ENCODE measurements around the gene PTPN1.

The PTPN1 gene

GRCh38 chr20:50627747-50628146 lies 117.6 kb downstream of the PTPN1 start:
- Histone ChIP-seq H2BK15ac (ENCODE audit: low read length) (peak overlapping the region; percentile 87), H3K4me1 (ENCODE audit: control insufficient read depth in 2 of 2, insufficient read depth in 1 of 2, low read depth in 1 of 2, low read length in 2 of 2) (peaks cover 8 to 9% of the 10 kb centered on the region in 2 donors), H2BK5ac (ENCODE audit: low read length) (no peak overlapping the region), H3K79me1 (ENCODE audit: low read depth, low read length) (peaks cover 1% of the 10 kb centered on the region), H3K9me3 (replicated peaks in 1 of 2; ENCODE audit: control insufficient read depth in 2 of 2, insufficient read depth in 1 of 2, low read depth in 1 of 2, low read length in 2 of 2) (no peaks in the 10 kb centered on the region), H3K23ac (ENCODE audit: low read depth, low read length, poor library complexity) (no peak overlapping the region), H4K8ac (ENCODE audit: low read depth, low read length) (no peak overlapping the region), H4K91ac (ENCODE audit: low read depth, low read length, poor library complexity) (no peak overlapping the region), H3K27ac (replicated peaks; ENCODE audit: low read length) (no peak overlapping the region), H2BK12ac (ENCODE audit: low read length) (peak overlapping the region; percentile 84), H2AFZ (ENCODE audit: low read length) (peak overlapping the region; percentile 70), H2BK120ac (ENCODE audit: low read depth, low read length) (no peak overlapping the region), H3K4me3 (ENCODE audit: low read length in 2 of 2) (no peak overlapping the region), H2AK5ac (ENCODE audit: low read depth, low read length) (peak overlapping the region; percentile 88), H3K18ac (ENCODE audit: low read length) (peak overlapping the region; percentile 90), H3K9ac (ENCODE audit: low read depth, low read length, poor library complexity) (no peak overlapping the region), H3K4me2 (ENCODE audit: insufficient read depth, low read length, poor library complexity, severe bottlenecking) (no peak overlapping the region), H3K36me3 (replicated peaks in 1 of 2; ENCODE audit: control insufficient read depth in 2 of 2, insufficient read depth in 2 of 2, low read length in 2 of 2) (no peaks in the 10 kb centered on the region), H3K27me3 (ENCODE audit: control insufficient read depth in 3 of 3, insufficient read depth in 3 of 3, low read depth in 1 of 3, low read length in 3 of 3) (peaks cover 0 to 7% (median 0%) of the 10 kb centered on the region in 3 experiments), H3K4ac (ENCODE audit: low read length) (no peak overlapping the region), H3K14ac (ENCODE audit: low read length) (no peak overlapping the region)
- WGBS, 2 donors (ENCODE audit: extremely low coverage in 2 of 2, insufficient read length in 2 of 2, insufficient replicate concordance in 1 of 2) = no CpG with 5 or more reads among the region's 9 CpGs
- no peak for DNase-seq (ENCODE audit: low spot score)

GRCh38 chr20:50628332-50628731 lies 118.1 kb downstream of the PTPN1 start:
- H3K4me2 ChIP-seq (ENCODE audit: insufficient read depth, low read length, poor library complexity, severe bottlenecking) = no peak overlapping the region
- H4K91ac ChIP-seq (ENCODE audit: low read depth, low read length, poor library complexity) = peak overlapping the region; percentile 38
- H4K8ac ChIP-seq (ENCODE audit: low read depth, low read length) = peak overlapping the region; percentile 100
- no peaks in the 10 kb centered on the region for H3K9me3 ChIP-seq (replicated peaks in 1 of 2; ENCODE audit: control insufficient read depth in 2 of 2, insufficient read depth in 1 of 2, low read depth in 1 of 2, low read length in 2 of 2)
- no peaks in the 10 kb centered on the region for H3K36me3 ChIP-seq (replicated peaks in 1 of 2; ENCODE audit: control insufficient read depth in 2 of 2, insufficient read depth in 2 of 2, low read length in 2 of 2)
- WGBS, 2 donors (ENCODE audit: extremely low coverage in 2 of 2, insufficient read length in 2 of 2, insufficient replicate concordance in 1 of 2) = no CpG with 5 or more reads among the region's 11 CpGs
- peak overlapping the region; percentile 88 for H2AK5ac ChIP-seq (ENCODE audit: low read depth, low read length)
- peak overlapping the region; percentile 42 for H3K4ac ChIP-seq (ENCODE audit: low read length)
- H3K27me3 ChIP-seq (ENCODE audit: control insufficient read depth in 3 of 3, insufficient read depth in 3 of 3, low read depth in 1 of 3, low read length in 3 of 3) = peaks cover 0 to 7% (median 0%) of the 10 kb centered on the region in 3 experiments
- no peak overlapping the region for H2BK12ac ChIP-seq (ENCODE audit: low read length)
- no peak for DNase-seq (ENCODE audit: low spot score)
- peak overlapping the region; percentile 90 for H3K18ac ChIP-seq (ENCODE audit: low read length)
- peaks cover 1% of the 10 kb centered on the region for H3K79me1 ChIP-seq (ENCODE audit: low read depth, low read length)
- peak overlapping the region; percentile 54 for H3K9ac ChIP-seq (ENCODE audit: low read depth, low read length, poor library complexity)
- no peak overlapping the region for H3K14ac ChIP-seq (ENCODE audit: low read length)
- no peak overlapping the region for H3K23ac ChIP-seq (ENCODE audit: low read depth, low read length, poor library complexity)
- peak overlapping the region; percentile 70 for H2AFZ ChIP-seq (ENCODE audit: low read length)
- H2BK5ac ChIP-seq (ENCODE audit: low read length) = peak overlapping the region; percentile 49
- H2BK120ac ChIP-seq (ENCODE audit: low read depth, low read length) = no peak overlapping the region
- H3K4me3 ChIP-seq (ENCODE audit: low read length in 2 of 2) = no peak overlapping the region
- H2BK15ac ChIP-seq (ENCODE audit: low read length) = peak overlapping the region; percentile 87
- H3K4me1 ChIP-seq (ENCODE audit: control insufficient read depth in 2 of 2, insufficient read depth in 1 of 2, low read depth in 1 of 2, low read length in 2 of 2) = peaks cover 8 to 9% of the 10 kb centered on the region in 2 donors
- no peak overlapping the region for H3K27ac ChIP-seq (replicated peaks; ENCODE audit: low read length)

- H3K23ac ChIP-seq (ENCODE audit: low read depth, low read length, poor library complexity) = peak overlapping the region; percentile 4
- no peak for DNase-seq (ENCODE audit: low spot score)
- H4K91ac ChIP-seq (ENCODE audit: low read depth, low read length, poor library complexity) = peak overlapping the region; percentile 69
- H2BK12ac ChIP-seq (ENCODE audit: low read length) = peak overlapping the region; percentile 89
- H3K4me3 ChIP-seq (ENCODE audit: low read length in 2 of 2) = peak overlapping the region in 1 of 2 donors; percentile 21
- peak overlapping the region; percentile 88 for H2AK5ac ChIP-seq (ENCODE audit: low read depth, low read length)
- peaks cover 1% of the 10 kb centered on the region for H3K79me1 ChIP-seq (ENCODE audit: low read depth, low read length)
- no peak overlapping the region for H3K9ac ChIP-seq (ENCODE audit: low read depth, low read length, poor library complexity)
- H2BK120ac ChIP-seq (ENCODE audit: low read depth, low read length) = peak overlapping the region; percentile 39
- peak overlapping the region; percentile 87 for H2BK15ac ChIP-seq (ENCODE audit: low read length)
- H2BK5ac ChIP-seq (ENCODE audit: low read length) = peak overlapping the region; percentile 79
- H3K27me3 ChIP-seq (ENCODE audit: control insufficient read depth in 3 of 3, insufficient read depth in 3 of 3, low read depth in 1 of 3, low read length in 3 of 3) = peaks cover 0 to 7% (median 0%) of the 10 kb centered on the region in 3 experiments
- no peak overlapping the region for H4K8ac ChIP-seq (ENCODE audit: low read depth, low read length)
- H3K9me3 ChIP-seq (replicated peaks in 1 of 2; ENCODE audit: control insufficient read depth in 2 of 2, insufficient read depth in 1 of 2, low read depth in 1 of 2, low read length in 2 of 2) = no peaks in the 10 kb centered on the region
- H3K4me1 ChIP-seq (ENCODE audit: control insufficient read depth in 2 of 2, insufficient read depth in 1 of 2, low read depth in 1 of 2, low read length in 2 of 2) = peaks cover 8 to 9% of the 10 kb centered on the region in 2 donors
- no CpG with 5 or more reads among the region's 16 CpGs for WGBS, 2 donors (ENCODE audit: extremely low coverage in 2 of 2, insufficient read length in 2 of 2, insufficient replicate concordance in 1 of 2)
- H3K4me2 ChIP-seq (ENCODE audit: insufficient read depth, low read length, poor library complexity, severe bottlenecking) = no peak overlapping the region
- H3K18ac ChIP-seq (ENCODE audit: low read length) = peak overlapping the region; percentile 90
- no peak overlapping the region for H3K27ac ChIP-seq (replicated peaks; ENCODE audit: low read length)
- peak overlapping the region; percentile 70 for H2AFZ ChIP-seq (ENCODE audit: low read length)
- H3K36me3 ChIP-seq (replicated peaks in 1 of 2; ENCODE audit: control insufficient read depth in 2 of 2, insufficient read depth in 2 of 2, low read length in 2 of 2) = no peaks in the 10 kb centered on the region
- peak overlapping the region; percentile 79 for H3K14ac ChIP-seq (ENCODE audit: low read length)
- peak overlapping the region; percentile 90 for H3K4ac ChIP-seq (ENCODE audit: low read length)
Measured at GRCh38 chr20:50628853-50629669, 118.9 kb downstream of the PTPN1 start.

- DNase-seq (ENCODE audit: low spot score) = no peak
- peaks cover 1% of the 10 kb centered on the region for H3K79me1 ChIP-seq (ENCODE audit: low read depth, low read length)
- H4K91ac ChIP-seq (ENCODE audit: low read depth, low read length, poor library complexity) = peak overlapping the region; percentile 69
- peak overlapping the region; percentile 4 for H3K23ac ChIP-seq (ENCODE audit: low read depth, low read length, poor library complexity)
- WGBS, 2 donors (ENCODE audit: extremely low coverage in 2 of 2, insufficient read length in 2 of 2, insufficient replicate concordance in 1 of 2) = no CpG with 5 or more reads among the region's 7 CpGs
- peak overlapping the region; percentile 79 for H3K14ac ChIP-seq (ENCODE audit: low read length)
- peak overlapping the region; percentile 87 for H2BK15ac ChIP-seq (ENCODE audit: low read length)
- H2BK120ac ChIP-seq (ENCODE audit: low read depth, low read length) = peak overlapping the region; percentile 39
- H3K27me3 ChIP-seq (ENCODE audit: control insufficient read depth in 3 of 3, insufficient read depth in 3 of 3, low read depth in 1 of 3, low read length in 3 of 3) = peaks cover 0 to 2% (median 0%) of the 10 kb centered on the region in 3 experiments
- H2BK12ac ChIP-seq (ENCODE audit: low read length) = peak overlapping the region; percentile 89
- peak overlapping the region; percentile 79 for H2BK5ac ChIP-seq (ENCODE audit: low read length)
- H3K36me3 ChIP-seq (replicated peaks in 1 of 2; ENCODE audit: control insufficient read depth in 2 of 2, insufficient read depth in 2 of 2, low read length in 2 of 2) = no peaks in the 10 kb centered on the region
- H3K18ac ChIP-seq (ENCODE audit: low read length) = peak overlapping the region; percentile 80
- H3K9ac ChIP-seq (ENCODE audit: low read depth, low read length, poor library complexity) = no peak overlapping the region
- no peak overlapping the region for H3K27ac ChIP-seq (replicated peaks; ENCODE audit: low read length)
- H3K4me2 ChIP-seq (ENCODE audit: insufficient read depth, low read length, poor library complexity, severe bottlenecking) = no peak overlapping the region
- no peak overlapping the region for H2AFZ ChIP-seq (ENCODE audit: low read length)
- H3K9me3 ChIP-seq (replicated peaks in 1 of 2; ENCODE audit: control insufficient read depth in 2 of 2, insufficient read depth in 1 of 2, low read depth in 1 of 2, low read length in 2 of 2) = no peaks in the 10 kb centered on the region
- peaks cover 8 to 9% of the 10 kb centered on the region in 2 donors for H3K4me1 ChIP-seq (ENCODE audit: control insufficient read depth in 2 of 2, insufficient read depth in 1 of 2, low read depth in 1 of 2, low read length in 2 of 2)
- H2AK5ac ChIP-seq (ENCODE audit: low read depth, low read length) = peak overlapping the region; percentile 88
- H4K8ac ChIP-seq (ENCODE audit: low read depth, low read length) = no peak overlapping the region
- H3K4me3 ChIP-seq (ENCODE audit: low read length in 2 of 2) = no peak overlapping the region
- peak overlapping the region; percentile 90 for H3K4ac ChIP-seq (ENCODE audit: low read length)
Measured at GRCh38 chr20:50629670-50630045, 119.5 kb downstream of the PTPN1 start.
